ENCODE measurements around the gene DDB1. TPM values are rescaled to one million over a fixed set of nuclear protein-coding genes. Genes with fewer than 3 reads are reported as not detected.
A peak's percentile ranks its signal among the peaks of the same experiment; 100 is the strongest.

The DDB1 gene
- total and polyA plus RNA-seq, 9 of the 15 experiments (the other 6 are each of a cell fraction or from before 2014, with no cell fraction given): 172 to 361 (median 266) TPM

DNA sequence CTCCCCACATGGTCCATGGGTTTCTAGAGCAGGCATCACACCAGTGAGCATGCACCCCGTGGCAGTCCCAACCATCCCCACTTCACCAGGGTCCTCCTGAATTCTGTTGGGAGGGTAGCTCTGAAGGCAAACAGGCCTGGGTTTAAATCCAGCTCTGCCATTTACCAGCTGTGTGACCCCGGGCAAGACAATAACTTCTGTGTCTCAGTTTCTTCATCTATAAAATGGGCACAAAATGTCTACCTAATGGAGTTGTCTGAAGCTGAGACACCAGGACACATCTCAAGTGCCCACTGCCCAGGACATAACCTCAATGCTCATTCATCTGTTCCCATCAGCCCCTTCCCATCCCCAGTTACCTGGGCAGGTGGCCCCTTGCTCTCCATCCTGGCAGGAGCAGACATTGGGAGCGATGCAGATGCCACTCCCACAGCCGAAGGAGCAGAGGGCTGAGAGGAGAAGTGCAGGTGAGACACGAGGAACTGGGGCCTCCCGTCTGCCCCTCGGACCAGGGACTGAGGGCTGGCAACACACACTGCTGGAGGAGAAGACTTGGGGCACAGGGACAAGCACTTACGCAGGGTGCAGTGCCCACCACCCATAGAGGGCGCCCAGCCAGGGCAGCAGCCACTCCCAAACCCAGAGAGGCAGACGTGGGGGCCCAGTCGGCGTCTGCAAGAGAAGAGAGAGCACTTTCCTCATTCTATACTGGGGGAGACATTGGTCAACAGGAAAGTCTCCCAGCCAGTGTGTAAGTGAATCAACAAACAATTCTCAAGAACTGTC is 41.8 kb downstream of the DDB1 start (continued):
- TF ChIP-seq RBM25 (IDR thresholded peaks at IDR 0.05; ENCODE audit: low read depth, low read length, severe bottlenecking): peak; percentile 92
- no peak for TF ChIP-seq POU5F1 (IDR thresholded peaks at IDR 0.05; ENCODE audit: borderline replicate concordance, low read depth, low read length, partially characterized antibody)
- no peak for TF ChIP-seq ZNF445 (CRISPR knock-in tag; IDR thresholded peaks at IDR 0.05; ENCODE audit: low read depth)
- peak; percentile 75; the same call in 1 of the 2 replicates for TF ChIP-seq ADNP (tag; IDR thresholded peaks at IDR 0.05)
- peak in 1 of 2 experiments; percentile 25; a peak in 1 of 4 replicates for TF ChIP-seq RCOR1 (IDR thresholded peaks at IDR 0.05; ENCODE audit: borderline replicate concordance in 1 of 2, low read depth in 2 of 2, low read length in 2 of 2)
- no peak for TF ChIP-seq DDX20 (tag; IDR thresholded peaks at IDR 0.05; ENCODE audit: low read depth)

GRCh38 chr11:61287338-61287977 is 45.4 kb downstream of the DDB1 start:
- Histone ChIP-seq H2AFZ (ENCODE audit: low read depth, low read length) (peak overlapping the region; percentile 94), H3K4me1 (replicated peaks in 1 of 2; ENCODE audit: control insufficient read depth in 2 of 2, insufficient read depth in 2 of 2, low read length in 2 of 2) (peaks cover 25 to 43% of the 10 kb centered on the region in 2 experiments), H3K4me2 (ENCODE audit: insufficient read depth, low read length) (peak overlapping the region; percentile 88), H3K4me3 (no peak overlapping the region), H3K79me2 (ENCODE audit: control insufficient read depth, insufficient read depth, low read length) (no peaks in the 10 kb centered on the region), H3K27me3 (ENCODE audit: control insufficient read depth in 2 of 2, insufficient read depth in 2 of 2, low read length in 2 of 2) (no peaks in the 10 kb centered on the region), H4K20me1 (replicated peaks; ENCODE audit: control insufficient read depth, insufficient read depth, low read length) (no peaks in the 10 kb centered on the region), H3K9ac (ENCODE audit: insufficient read depth in 1 of 2, low read depth in 2 of 2, low read length in 2 of 2) (peak overlapping the region; percentile 69; a peak in 3 of 4 replicates), H3K36me3 (ENCODE audit: control insufficient read depth, insufficient read depth, low read length) (peaks cover 5% of the 10 kb centered on the region; the same call in 2 of the 3 replicates), H3K9me1 (ENCODE audit: control insufficient read depth, insufficient read depth, low read length) (no peaks in the 10 kb centered on the region), H3K9me3 (replicated peaks; ENCODE audit: control insufficient read depth, insufficient read depth, low read depth, low read length) (0 out of 2 replicates have a peak, but pooled peaks cover under 1% of the 10 kb centered on the region), H3K27ac (ENCODE audit: extremely low read depth, low read depth, low read length) (peak overlapping the region; percentile 97)
- intact Hi-C loops (cut with micrococcal nuclease) (loop anchor here (5.0 kb wide), 1 partner anchor 45 kb away; the partner anchor contains the start of genes DDB1 and TKFC), in situ Hi-C loops (cut with MboI) (no loop called here)
- ChIA-PET CTCF (ENCODE audit: low intra/inter-chr PET ratio) (no interaction called here), POLR2A (interaction anchor here (1.1 to 1.5 kb wide), 2 partner anchors 24 to 44 kb away, joined by 4 to 5 read pairs; no protein-coding TSS in a partner anchor)
- DNase-seq (ENCODE audit: extremely low read depth in 1 of 4, low spot score in 3 of 4): peak; percentile 88 to 97 (median 93)
- BruUV-seq (replicated peaks): no TSS peak
- under 1% methylated on average over 14 of the region's 14 CpGs for WGBS (ENCODE audit: insufficient coverage, low coverage, missing lambda C conversion rate)
- ATAC-seq: peak; percentile 95
- peak; percentile 99 for FAIRE-seq
- TF ChIP-seq MAFF (IDR thresholded peaks at IDR 0.05; ENCODE audit: low read length): peak; percentile 33; the same call in 1 of the 2 replicates
- TF ChIP-seq RBBP5 (IDR thresholded peaks at IDR 0.05; ENCODE audit: borderline replicate concordance, insufficient read depth, low read length, poor library complexity, severe bottlenecking): peak; percentile 60
- peak; percentile 20 for TF ChIP-seq PHB2 (IDR thresholded peaks at IDR 0.05; ENCODE audit: low read depth)
- peak in 1 of 2 experiments; percentile 84; a peak in 2 of 3 replicates for TF ChIP-seq CBX3 (IDR thresholded peaks at IDR 0.05; ENCODE audit: borderline replicate concordance in 1 of 2, low read length in 2 of 2)
- TF ChIP-seq NRF1 (conservative IDR thresholded peaks at IDR 0.05 in 1 of 2, IDR thresholded peaks at IDR 0.05 in 1 of 2): peak; percentile 64 to 71
- TF ChIP-seq ZNF134 (CRISPR knock-in tag; conservative IDR thresholded peaks at IDR 0.05): 0 out of 2 replicates have a peak, but pooled peaks have one; percentile 40
- peak; percentile 89 for TF ChIP-seq KLF16 (IDR thresholded peaks at IDR 0.05)
- TF ChIP-seq NCOR1 (IDR thresholded peaks at IDR 0.05): peak; percentile 95
- 0 out of 2 replicates have a peak, but pooled peaks have one; percentile 60 for TF ChIP-seq HSF4 (CRISPR knock-in tag; IDR thresholded peaks at IDR 0.05; ENCODE audit: borderline replicate concordance)
- peak; percentile 86 for TF ChIP-seq RUNX1 (IDR thresholded peaks at IDR 0.05; ENCODE audit: low read depth)
- TF ChIP-seq, protein P1, sequence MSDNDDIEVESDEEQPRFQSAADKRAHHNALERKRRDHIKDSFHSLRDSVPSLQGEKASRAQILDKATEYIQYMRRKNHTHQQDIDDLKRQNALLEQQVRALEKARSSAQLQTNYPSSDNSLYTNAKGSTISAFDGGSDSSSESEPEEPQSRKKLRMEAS (CRISPR knock-in tag; IDR thresholded peaks at IDR 0.05): peak; percentile 73
- no peak for TF ChIP-seq ID3 (CRISPR knock-in tag; IDR thresholded peaks at IDR 0.05)
- peak; percentile 71; the same call in 1 of the 2 replicates for TF ChIP-seq ID3 (tag; IDR thresholded peaks at IDR 0.05)
